GM18502 (cell line): ENCODE measurements around the gene TRHDE.
"Not testable (repeated sequence)": the region's sequence is repeated elsewhere in the genome, so short reads cannot be mapped to it uniquely, and the experiment has no call there.

Experiments
- ATAC-seq: cut with Tn5 transposase; IDR thresholded peaks from one replicate; pipeline ENCODE4 v1.9.1; 2021; ENCODE audit warnings: mild to moderate bottlenecking; ENCODE audit not compliant: unreplicated experiment, poor library complexity

Gene TRHDE

DNA sequence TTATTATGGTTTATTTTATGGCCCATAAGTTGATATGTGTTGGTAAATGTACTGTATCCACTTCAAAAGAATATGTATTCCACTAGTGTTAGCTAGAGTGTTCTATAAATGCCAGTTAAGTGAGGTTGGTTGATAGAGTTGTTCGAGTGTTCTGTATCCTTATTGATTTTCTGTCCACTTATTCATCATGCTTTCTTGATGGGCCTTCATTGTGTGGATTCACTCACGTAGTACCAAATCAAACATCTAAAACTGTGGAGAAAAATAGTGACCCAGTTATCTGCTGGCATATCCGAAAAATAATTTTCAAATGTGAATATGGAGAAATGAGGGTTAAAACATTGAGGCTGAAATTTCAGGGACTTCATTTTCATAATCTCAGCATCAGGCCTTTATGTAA is 230.4 kb downstream of the TRHDE start:
- no peak for ATAC-seq

DNA sequence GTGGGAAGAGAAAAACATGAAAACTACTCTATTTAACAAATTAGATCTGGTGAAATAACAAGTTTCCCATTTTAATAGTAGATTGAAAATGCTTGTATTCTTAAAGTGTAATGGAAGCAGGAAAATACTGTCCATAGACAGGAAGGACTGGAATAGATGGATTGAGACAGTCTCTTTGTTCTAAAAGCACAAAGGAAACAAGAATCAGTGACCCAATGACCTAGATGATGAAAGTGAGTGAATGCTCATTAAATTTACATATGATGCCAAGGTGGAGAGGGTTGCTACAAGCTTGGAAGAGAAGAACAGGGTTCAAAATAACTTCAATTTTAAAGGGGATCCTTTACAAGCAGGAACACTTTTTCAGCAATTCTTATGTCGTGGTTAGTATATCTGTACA is 233.1 kb downstream of the TRHDE start:
- no peak for ATAC-seq

DNA sequence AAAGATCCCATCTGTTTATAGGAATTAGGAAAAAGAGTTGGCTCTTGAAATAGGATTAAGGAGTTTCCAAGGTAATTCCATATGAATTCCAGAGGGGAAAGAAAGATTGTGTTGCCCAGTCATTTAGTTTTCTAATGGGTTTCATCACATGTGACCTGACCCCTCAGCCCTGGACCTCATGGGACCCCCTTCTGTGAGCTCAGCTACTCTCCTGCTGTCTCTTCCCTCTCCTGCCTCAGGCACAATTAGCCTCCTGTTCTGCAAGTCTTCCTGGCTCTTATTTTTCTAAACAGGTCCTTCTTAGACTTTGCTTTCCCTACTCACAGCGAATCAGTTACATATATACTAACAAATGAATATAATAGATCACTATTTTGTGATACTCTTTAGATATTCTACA is 237.7 kb downstream of the TRHDE start:
- no peak for ATAC-seq

DNA sequence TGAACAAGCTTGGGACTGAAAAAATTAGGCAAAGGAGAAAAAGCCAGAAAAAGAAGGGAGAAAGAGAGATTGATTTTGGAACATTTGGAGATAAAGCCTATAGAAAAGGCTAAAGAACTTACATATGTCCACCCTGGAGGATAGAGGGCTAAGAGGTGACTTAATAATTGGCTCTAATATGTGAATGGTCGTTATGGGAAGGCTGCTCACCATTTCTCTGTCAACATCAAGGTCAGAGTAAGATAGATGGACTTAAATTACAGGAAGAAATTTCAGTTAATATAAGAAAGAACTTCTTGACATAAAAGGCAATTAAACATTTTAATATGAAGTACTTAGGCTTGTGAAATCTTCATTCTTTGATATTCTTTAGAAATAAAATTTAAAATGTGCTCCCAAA is 238.6 kb downstream of the TRHDE start:
- ATAC-seq, result no peak

DNA sequence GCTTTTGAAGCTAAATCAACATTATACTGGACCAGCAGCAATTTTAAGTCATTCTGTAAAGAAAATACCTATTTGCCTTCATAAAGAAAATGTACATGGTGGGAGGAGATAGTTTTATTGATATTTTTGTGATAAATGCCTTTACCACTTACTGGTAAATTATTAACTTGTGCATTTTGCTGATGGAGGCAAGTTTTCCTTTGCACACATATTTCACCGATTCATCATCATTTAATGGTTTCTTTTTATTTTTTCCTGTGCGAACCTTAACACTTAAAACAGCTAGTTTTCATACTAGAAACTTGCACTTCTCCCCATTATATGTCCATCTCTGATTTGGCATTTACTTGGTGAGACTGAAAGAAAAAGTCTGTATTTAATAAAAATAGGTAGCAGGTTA is 239.3 kb downstream of the TRHDE start:
- ATAC-seq, result no peak

DNA sequence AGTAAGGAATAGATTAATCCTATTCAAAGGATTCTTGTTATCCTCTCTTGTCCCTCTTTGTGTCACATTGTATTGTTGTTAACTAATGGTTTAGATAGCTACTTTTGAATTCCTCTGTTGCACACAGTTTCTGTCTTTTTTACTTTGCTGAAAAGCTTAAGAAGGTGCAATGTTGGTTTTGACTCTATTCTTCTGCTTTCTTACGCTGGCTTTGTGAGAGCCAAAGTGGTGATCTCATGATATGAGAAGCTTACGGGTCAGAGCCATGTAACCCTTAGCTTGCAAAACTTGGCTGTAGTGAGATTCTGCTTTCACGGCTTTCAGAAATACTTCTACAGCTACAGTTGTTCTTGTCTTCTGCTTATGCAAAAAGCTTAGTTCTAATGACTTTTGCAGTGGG is 239.7 kb downstream of the TRHDE start:
- ATAC-seq, result no peak

DNA sequence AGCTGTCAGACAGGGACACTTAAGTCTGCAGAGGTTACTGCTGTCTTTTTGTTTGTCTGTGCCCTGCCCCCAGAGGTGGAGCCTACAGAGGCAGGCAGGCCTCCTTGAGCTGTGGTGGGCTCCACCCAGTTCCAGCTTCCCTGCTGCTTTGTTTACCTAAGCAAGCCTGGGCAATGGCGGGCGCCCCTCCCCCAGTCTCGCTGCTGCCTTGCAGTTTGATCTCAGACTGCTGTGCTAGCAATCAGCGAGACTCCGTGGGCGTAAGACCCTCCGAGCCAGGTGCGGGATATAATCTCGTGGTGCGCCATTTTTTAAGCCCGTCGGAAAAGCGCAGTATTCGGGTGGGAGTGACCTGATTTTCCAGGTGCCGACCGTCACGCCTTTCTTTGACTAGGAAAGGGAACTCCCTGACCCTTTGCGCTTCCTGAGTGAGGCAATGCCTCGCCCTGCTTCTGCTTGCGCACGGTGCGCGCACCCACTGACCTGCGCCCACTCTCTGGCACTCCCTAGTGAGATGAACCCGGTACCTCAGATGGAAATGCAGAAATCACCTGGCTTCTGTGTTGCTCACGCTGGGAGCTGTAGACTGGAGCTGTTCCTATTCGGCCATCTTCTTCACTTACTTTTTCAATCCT is 248.0 kb downstream of the TRHDE start:
- ATAC-seq, result not testable (repeated sequence)

DNA sequence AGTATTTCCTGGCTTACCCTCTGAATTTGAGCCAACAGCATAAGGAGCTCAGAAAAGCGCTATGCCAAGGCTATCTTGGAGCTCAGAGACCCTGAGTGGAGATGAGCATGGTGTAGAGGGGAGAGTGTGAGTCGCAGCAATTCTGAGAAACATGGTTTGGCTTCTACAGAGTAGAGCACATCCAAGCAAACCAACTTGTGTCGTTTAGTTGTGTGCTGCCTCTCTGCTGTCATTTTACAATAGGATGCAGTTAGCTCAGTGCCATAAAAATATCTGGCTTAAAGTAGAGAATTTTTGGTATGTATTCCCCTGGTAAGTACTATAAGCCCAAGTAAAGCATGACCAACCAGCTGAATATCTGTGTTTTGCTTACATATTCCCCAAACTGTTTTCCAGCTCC is 249.2 kb downstream of the TRHDE start:
- no peak for ATAC-seq

DNA sequence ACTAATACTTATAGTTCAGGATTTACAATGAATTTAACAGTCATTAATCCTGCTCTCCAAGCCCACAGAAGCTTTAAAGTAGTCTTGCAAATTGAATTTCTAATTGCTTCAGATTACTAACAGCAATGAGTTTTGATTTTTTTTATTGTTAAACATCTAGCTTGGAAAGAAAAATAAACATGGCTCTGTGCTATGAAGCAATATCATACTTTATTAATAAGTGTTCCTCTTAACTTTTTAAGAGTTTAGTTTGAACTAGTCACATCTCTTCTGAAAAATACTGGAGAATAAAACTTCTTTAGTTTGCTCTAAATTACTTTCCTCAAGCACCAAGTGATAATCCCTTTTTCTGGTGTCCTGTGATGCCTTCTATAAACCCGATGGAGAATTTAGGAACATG is 250.2 kb downstream of the TRHDE start:
- no peak for ATAC-seq

DNA sequence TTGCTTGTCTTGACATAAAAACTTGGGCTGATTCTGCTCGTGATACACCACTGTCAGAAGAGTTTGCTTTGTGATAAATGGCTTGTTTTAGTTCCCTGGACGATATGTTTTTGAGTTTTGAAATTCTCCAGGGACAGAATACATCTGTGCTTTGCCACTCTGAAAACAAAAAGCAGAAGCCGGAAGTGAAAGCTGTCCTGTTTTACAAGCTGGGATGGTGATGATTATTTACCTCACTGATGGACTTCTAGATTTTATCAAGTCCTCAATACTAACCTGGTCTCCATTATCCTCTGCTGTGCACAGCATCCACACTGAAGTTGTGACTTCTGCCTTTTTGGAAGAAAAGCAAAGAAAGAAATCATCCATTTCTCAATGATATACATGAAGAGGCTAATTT is 251.6 kb downstream of the TRHDE start:
- ATAC-seq, result no peak

DNA sequence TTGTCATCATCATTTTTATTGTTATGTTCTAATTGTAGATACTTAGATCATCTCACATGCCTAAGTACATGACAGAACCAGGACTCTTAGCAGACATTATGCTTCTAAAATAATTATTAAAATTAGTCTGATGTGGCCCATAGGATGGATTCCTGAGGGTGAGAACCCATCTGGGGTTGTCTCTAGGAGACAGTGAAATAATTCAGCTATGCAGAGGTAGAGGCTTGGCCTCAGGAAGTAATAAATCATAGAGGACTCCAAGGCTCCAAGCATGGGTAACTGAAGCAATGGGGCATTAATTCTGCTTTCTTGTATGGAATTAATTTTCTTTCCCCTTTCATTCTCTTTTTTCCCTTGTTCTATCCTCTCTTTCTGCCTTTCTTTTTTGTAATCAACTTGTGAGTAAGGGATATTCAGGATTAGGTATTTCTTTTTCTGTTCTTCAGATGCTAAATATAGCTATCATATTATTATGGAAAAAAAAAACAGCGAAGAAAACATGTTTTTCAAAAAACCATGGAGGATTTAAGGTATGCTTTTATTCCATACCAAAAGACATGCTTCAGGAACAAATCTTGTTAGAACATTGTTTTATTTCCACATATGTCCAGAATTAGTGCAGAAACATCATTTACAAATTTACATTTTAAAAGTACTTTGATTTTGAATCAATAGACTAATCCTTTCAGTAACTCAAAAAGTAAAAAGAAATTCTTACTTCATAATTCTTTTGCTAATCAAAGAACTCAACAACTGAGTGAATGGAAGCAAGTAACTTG is 263.2 kb downstream of the TRHDE start:
- ATAC-seq, result no peak

DNA sequence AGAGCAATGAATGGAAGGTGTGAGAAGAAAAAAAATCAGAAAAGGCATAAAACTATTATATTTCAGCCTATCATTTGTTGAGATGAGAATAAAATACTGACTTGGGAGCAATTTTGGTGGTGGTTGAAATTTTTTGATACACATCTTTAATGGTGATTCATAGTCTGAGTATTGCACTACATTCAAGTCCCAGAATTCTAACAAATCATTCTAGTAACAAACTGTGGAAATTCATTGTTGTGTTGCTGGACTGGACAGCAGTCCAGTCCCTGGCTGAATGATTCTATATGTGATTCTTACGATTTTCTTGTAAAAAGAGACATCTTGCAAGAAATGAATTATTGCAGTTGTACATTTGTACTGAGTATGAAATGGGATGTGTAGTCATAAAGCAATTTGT is 268.6 kb downstream of the TRHDE start:
- no peak for ATAC-seq

DNA sequence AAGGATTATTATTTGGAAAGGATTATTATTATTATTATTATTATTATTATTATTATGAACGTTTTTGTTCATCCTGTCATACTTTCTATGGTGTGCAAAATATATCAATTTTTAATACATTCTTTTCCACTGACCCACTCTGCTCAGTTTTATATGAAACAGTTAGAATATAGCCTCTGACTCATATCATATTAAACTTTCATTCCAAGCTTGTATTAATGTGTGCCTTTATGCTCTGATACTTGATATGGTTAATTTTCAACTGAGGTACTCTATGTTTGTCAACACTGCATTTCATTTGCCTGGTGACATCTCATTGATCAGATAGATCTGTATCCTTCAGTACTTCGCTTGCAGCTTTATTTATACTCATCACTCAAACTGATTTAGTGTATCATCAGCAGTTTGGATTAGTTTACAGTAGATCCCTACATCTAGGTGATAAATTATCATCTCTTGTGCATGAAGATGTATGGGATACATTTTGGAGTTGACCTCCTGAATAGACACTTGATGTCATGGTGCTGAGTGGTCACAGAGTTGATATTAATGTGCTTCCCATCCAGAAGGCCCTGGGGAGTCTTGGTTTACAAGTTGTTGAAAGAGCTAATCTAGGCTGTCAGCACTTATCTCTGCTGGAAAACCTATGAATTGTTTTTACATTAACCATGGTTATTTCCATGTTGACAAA is 271.8 kb downstream of the TRHDE start:
- no peak for ATAC-seq

DNA sequence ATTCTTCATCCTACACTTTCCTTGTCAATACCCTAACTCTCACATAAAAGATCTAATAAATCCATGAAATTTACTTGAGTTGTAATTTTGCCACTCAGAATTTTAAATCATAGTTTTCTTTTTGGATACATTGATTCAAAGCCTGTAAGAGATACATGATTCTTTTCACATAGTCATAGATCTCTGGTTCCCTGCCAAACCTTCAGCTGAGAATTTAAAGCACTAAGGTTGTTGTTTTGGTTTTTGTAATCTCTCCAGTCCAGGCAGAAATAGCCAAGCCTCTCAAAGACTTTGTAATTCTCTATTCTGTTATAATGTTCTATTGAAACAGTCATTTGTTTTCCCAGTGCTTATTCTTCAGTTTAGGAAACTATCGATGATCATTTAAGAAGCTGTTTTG is 273.9 kb downstream of the TRHDE start:
- ATAC-seq, result no peak

DNA sequence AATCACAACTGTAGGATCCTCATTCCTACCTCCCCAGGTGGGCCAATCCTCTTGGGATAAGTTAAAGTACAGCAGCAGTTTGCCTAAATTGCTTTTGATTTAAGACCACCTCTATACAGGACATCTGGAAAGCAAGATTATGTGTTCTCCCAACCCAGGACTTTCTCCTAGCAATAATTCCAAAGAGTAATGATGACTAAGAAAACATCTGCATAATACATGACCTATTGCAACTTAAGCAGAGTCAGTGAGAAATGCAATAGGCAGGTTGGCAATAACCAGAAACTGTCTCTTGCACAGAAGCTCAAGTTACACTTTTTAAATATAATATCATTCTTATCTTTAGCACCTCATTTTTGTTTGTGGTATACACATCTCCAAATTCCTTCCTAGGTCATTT is 275.4 kb downstream of the TRHDE start:
- no peak for ATAC-seq

DNA sequence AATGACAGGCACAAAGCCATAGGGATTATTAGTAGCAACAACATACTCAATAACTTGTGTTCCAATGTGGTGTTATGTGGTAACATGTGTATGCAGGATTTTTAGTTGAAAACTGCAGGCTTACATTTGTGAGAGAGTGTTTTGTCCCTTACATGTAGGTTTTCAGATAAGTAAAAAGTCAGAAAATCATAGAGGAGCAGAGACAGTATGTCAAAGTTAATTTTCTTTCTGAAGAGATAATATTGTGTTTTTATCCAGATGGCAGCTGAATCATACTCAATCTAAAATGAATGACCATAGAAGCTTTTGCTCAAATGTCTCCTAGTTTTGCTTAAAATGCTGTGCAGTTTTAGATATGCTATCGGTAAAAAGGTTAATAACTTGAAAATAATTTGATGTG is 277.0 kb downstream of the TRHDE start:
- no peak for ATAC-seq

DNA sequence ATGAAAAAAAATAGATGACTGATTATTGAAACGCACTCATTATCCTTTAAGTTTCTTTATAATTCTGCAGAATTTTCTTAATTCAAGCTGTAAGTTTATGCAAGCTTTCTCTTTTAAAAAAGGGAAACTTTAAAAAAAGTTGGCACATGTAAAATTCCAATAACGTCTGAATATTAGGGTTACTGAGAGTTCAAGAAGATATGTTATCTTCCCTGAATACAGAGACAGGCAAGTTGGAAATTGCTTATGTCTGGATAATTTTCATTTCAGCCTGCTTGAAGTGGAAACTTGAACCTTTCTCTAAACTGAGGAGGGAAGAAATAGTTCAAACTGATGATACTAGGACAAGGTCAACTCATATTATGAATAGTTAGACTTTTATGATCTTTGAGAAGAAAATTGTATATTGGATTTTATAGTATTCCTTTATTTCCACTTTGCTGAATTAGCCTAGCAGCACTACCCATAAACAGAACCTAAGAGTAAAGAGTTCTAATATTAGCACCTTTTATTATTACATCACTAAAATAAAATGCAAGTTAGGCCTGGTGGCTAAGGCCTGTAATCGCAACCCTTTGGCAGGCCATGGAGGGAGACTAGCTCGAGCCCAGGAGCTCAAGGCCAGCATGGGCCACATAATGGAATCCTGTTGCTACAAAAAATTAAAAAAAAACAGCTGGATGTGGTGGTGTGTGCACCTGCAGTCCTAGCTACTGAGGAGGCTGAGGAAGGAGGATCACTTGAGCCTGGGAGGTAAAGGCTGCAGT is 288.0 kb downstream of the TRHDE start:
- ATAC-seq, result no peak

DNA sequence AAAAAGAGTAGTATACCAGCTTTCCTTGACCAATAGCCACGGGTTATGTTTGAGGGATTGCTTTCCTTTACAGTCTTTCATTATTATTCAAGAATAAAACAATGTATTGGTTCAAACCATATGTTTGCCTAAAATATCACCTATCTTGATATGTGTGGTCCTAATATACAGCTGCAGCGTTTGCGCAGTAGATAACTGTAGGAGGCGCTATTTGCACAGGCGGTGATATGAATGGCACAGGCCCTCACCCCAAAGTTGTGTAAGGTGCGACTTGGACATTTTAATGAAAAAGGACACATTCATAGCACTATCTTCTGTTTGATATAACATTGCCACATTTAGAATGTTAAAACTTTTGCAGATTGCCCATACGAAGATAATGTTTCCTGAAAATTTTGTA is 298.4 kb downstream of the TRHDE start:
- no peak for ATAC-seq

DNA sequence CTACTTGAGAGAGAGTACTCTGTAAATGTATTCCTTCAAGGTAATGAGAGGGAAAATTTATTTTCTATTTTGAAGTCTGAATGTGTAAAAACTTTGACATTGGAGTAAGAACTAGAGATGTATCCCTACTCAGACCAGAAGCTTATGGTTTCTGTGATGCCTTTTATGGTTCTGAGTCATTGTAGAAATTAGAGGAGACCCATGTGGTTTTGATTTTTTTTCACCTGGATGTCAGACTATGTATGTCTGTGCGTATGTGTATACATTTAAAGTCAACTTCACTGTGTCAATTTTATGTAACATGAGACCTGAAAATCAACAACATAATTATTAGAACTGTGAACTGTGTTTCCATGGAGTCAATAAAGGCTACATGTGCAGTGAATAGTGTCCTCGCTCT is 302.0 kb downstream of the TRHDE start:
- ATAC-seq, result no peak

DNA sequence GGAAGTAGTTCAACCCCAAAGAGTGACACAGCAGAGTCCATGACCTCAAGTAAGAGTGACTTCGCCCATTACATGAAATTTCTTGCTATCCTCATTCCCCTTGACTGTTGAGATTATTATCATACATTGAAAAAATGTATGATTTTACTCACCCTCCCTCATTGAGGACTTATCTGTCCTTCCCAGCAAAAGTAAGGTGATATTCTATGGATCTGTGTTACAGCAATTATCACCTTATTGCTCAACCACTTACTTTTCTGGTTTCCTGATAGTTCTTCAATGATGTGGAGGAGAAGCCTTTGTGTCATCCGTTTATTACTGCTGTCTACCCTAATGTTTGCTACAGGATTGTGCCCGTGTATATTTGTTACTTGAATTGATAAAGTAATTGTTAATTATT is 306.2 kb downstream of the TRHDE start:
- ATAC-seq, result no peak

DNA sequence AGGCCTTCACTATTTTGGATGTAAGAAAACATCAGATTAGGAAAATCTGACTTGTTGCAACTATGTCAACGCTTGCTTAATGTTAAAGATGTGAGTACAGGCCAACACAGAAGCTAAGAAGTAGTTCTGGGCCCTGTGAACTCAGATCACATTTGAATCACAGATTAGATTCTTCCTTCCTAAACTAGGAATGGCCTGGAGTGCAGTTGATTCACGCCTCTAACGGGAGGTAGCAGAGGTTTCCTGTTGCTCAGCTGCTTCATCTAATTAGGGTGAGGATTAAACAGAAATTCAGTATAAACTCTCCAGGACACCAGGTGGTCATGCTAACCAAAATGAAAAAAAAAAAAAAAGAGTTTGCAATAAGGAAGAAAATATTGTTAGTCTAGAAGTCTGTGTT is 314.3 kb downstream of the TRHDE start:
- ATAC-seq, result no peak
